HG03571 (cell line): ENCODE data around the gene PC.
"Not testable (repeated sequence)": the region's sequence is repeated elsewhere in the genome, so short reads cannot be mapped to it uniquely, and the experiment has no call there.

Experiments used
- ATAC-seq: cut with Tn5 transposase; IDR thresholded peaks from one replicate; pipeline ENCODE4 v1.9.1; 2021; ENCODE audit not compliant: unreplicated experiment

PC gene

GRCh38 chr11:66800720-66801428, 157.3 kb downstream of the PC start:
- no peak for ATAC-seq

GRCh38 chr11:66799815-66800214, 158.4 kb downstream of the PC start:
- ATAC-seq, result not testable (repeated sequence)
